Amniotic epithelial cell (primary cell): ENCODE results near the gene ARPC1B.
"Not testable (repeated sequence)": the region's sequence is repeated elsewhere in the genome, so short reads cannot be mapped to it uniquely, and the experiment has no call there.

ENCODE experiments used
- DNase-seq: peaks from one replicate; pipeline ENCODE4 v3.0.0-alpha.2; 2010; ENCODE audit warnings: low read depth

Gene ARPC1B

GRCh38 chr7:99374111-99375064 lies at the start of gene ARPC1B:
TSS of gene ARPC1B (plus strand) at chr7:99374730. CDS start at chr7:99385715, 10,985 bp downstream.
- DNase-seq = peak; percentile 67

DNA sequence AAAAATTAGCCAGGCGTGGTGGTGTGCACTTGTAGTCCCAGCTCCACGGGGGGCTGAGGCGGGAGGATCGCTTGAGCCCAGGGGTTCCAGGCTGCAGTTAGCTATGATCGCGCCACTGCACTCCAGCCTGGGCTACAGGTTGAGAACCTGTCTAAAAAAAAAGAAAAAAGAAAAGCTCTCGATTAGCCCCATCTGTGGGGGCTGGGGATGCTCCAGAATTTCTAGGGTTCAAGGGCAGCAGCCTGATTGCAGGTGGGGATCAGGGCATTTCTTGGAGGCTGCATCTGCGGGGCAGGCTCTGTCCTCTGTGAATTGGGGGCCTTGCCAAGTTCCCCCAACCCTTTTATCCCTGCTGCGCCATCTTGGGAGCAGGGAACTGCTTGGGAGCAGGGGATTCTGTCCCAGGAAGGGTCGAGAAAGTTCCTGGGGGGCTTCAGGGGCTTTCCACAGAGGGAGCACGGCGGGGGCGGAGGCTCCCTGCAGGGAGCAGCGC lies 49.5 kb upstream of the ARPC1B start:
- no peak for DNase-seq

DNA sequence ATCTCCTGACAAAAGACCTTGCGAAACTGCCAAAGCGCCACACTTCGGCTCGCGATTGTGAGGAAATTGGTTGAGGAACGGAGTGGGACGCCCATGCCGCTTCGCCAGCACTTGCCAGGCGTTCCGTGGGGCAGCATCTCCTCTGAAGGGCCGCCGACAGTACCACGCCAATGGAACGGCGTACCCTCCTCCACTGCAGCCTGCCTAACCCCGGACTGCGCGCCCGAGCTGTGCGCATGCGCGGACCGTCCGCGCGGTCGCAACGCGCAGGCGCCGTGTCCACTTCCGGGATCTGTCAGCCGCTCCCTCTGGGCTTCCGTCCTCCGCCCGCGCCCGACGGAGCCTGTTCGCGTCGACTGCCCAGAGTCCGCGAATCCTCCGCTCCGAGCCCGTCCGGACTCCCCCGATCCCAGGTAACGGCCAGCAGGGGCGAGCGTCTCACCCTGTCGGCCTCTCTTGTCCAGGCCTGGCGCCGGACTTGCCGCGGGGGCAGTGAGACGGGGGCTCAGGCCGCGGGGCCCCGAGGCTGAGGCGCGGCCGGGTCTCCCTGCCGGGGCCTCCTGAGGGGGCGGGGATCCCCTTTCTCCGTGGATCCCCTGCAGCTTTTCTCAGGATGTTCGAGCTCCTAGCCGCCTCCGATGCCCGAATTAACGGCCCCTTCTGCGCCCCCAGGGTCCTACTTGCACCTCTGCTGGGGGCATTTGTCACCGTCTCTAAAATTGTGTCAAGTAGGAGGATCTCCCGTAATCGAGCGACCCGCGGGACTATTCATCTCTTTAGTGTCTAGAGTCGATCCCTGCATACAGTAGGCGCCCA lies 48.7 kb upstream of the ARPC1B start, which contains the start of gene ARPC1A:
Gene ARPC1A (plus strand): TSS at position 307 of the 816 bp plus-strand sequence. CDS start 7,456 bp downstream, outside the sequence.
- DNase-seq = peak; percentile 90

DNA sequence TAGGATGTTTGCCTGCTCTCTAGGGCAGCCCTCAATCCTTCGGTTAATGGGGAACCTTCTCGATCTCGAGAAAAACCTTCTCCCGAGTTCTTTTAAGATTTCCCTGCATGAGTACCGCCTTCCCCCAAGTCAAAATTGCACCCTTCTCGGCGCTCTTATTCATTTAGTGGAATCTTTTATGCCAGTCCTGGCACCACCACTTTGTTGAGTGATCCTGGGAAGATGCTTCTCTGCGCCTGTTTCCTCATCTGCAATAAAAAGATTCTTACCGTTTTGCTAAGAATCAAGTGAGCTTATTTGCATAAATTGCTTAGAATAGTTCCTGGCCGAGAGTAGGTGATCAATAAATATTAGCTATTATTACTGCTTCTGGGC lies 48.1 kb upstream of the ARPC1B start:
- DNase-seq = no peak

GRCh38 chr7:99330314-99330961 lies 44.1 kb upstream of the ARPC1B start:
- peak; percentile 89 for DNase-seq

GRCh38 chr7:99331002-99331401 lies 43.5 kb upstream of the ARPC1B start:
- DNase-seq = no peak

DNA sequence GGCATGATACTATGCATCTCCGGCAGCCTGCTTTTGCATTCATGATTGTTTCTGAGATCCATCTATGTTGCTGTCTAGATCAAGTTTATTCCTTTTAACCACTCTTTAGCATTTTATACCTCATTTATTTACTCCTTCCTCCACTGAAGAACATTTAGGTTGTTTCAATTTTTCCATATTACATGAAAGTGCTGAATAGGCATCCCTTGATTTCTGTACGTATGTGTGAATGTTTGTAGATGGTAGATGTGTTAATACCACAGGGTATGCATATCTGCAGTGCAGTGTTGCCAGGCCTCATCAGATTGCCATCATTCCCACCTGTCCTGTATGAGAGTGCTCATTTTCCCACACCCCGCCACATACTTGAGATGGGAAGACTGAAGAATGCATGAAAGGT lies 34.9 kb upstream of the ARPC1B start:
- no peak for DNase-seq

- DNase-seq = peak; percentile 42
Measured at GRCh38 chr7:99340659-99341058, 33.9 kb upstream of the ARPC1B start.

GRCh38 chr7:99344061-99344647 lies 30.4 kb upstream of the ARPC1B start:
- no peak for DNase-seq

GRCh38 chr7:99350641-99351040 lies 23.9 kb upstream of the ARPC1B start:
- not testable (repeated sequence) for DNase-seq

DNA sequence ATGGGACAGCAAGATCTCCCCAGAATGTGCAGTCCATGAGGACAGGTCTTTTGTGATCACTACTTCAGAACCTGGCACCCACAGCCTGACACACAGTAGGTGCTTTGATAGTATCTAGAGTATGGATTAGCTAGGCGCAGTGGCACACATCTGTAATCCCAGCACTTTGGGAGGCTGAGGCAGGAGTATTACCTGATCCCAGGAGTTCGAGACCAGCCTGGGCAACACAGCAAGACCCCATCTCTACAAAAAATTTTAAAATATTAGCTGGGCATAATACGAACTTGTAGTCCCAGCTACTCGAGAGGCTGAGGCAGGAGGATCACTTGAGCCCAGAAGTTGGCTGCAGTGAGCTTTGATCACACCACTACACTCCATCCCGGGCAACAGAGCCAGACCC lies 22.3 kb upstream of the ARPC1B start:
- DNase-seq = no peak

DNA sequence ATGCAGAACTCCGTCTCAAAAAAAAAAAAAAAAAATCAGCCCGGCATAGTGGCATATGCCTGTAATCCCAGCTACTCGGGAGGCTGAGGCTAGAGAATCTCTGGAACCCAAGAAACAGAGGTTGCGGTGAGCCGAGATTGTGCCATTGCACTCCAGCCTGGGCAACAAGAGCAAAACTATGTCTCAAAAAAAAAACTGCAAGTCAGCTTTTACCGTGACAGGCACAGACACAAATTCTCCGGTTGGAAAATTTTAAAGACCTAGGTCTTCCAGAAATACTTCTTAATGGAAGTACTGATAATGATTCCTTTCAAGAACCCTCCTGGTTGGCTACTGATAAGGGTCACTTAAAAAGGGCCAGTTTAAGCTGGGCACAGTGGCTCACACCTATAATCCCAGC lies 19.4 kb upstream of the ARPC1B start:
- no peak for DNase-seq

GRCh38 chr7:99357701-99358490 lies 16.6 kb upstream of the ARPC1B start:
- no peak for DNase-seq

DNA sequence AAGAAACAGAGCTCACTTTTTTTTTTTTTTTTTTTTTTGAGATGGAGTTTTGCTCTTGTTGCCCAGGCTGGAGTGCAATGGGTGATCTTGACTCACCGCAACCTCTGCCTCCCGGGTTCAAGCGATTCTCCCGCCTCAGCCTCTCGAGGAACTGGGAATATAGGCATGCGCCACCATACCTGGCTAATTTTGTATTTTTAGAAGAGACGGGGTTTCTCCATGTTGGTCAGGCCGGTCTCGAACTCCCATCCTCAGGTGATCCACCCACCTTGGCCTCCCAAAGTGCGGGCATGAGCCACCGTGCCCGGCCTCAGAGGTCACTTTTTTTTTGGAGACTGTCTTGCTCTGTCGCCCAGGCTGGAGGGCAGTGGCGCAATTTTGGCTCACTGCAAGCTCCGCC lies 16.0 kb upstream of the ARPC1B start:
- not testable (repeated sequence) for DNase-seq

DNA sequence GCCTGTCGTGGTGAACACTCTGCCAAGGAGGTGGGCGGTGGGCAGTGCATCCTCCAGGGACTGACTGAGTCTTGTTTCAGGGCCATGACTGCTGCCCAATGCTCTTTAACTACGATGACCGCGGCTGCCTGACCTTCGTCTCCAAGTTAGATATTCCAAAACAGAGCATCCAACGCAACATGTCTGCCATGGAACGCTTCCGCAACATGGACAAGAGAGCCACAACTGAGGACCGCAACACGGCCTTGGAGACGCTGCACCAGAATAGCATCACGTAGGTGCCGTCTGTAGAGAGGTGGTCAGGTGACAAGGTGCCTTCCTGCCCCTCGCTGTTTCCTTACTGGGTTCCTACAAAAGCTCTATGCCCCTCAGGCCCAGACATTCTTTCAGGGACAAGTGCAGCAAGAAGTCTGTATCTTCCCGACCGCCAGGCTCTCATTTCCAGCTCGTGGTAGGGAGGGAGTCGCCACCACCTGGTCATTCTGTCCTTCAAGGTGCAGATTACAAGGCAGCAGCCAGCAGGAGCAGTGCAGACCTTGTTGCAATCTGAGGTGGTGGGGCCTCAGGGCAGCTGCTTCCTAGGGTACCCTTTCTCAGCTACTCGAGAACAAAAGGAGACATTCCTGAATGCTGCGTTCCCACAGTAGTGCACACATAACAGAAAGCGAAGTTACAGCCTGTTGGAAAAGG lies 14.9 kb upstream of the ARPC1B start:
- no peak for DNase-seq

GRCh38 chr7:99362801-99363200 lies 11.7 kb upstream of the ARPC1B start:
- peak; percentile 98 for DNase-seq

- DNase-seq = peak; percentile 43
Measured at GRCh38 chr7:99363286-99363685, 11.2 kb upstream of the ARPC1B start.

GRCh38 chr7:99365318-99366141 lies 9.0 kb upstream of the ARPC1B start:
- no peak for DNase-seq

DNA sequence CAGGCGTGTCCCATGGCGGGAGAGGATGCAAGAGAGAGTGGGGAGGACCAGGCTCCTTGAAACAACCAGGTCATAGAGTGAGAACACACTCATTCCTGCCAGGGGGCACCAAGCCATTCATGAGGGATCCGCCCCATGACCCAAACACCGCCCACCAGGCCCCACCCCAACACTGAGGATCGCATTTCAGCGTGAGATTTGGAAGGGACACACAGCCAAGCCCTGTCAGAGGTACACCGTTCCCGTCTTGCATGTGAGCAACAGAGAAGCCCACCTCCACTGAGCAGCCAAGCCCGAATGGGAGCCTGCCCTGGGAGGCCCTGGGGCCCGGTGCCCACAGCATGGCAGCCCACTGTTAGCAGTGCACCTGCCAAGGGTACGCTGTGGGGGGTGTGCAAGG lies 7.9 kb upstream of the ARPC1B start:
- DNase-seq = no peak
